ENCODE data around the gene TMEM108. TPM values are rescaled to one million over a fixed set of nuclear protein-coding genes. Genes with fewer than 3 reads are reported as not detected.

The TMEM108 gene
- total and polyA plus RNA-seq, 2 donors (not counting 1 experiment from before 2014, with no cell fraction given): 0.10 to 0.17 TPM

DNA sequence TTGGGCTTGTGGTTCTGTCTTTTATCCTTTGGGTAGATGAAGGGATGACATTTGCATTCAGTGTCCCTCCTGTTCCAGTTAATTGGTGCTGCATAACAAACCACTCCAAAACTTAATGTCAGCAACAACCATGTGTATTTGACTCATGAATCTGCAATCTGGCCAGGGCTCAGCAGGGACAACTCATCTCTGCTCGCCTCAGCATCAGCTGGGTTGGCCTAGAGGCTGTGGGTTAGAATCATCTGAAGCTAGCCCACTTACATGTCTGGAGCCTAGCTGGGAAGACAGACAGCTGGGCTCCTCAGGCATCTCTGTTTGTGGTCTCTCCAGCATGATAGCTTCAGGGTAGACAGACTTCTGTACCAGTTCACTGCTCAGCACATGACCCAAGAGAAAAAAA is 92.0 kb downstream of the TMEM108 start:
- H3K79me2 ChIP-seq (ENCODE audit: control insufficient read depth, insufficient read depth, low read length): no peaks in the 10 kb centered on the region
- H2AFZ ChIP-seq (ENCODE audit: low read length): no peak overlapping the region
- no peak overlapping the region for H3K27ac ChIP-seq (ENCODE audit: insufficient read depth, low read length)
- no peaks in the 10 kb centered on the region for H3K27me3 ChIP-seq (ENCODE audit: control insufficient read depth, insufficient read depth, low read length)
- no peaks in the 10 kb centered on the region for H3K36me3 ChIP-seq (ENCODE audit: control insufficient read depth, insufficient read depth, low read length)
- H3K9ac ChIP-seq (ENCODE audit: insufficient read depth, low read length): no peak overlapping the region
- H4K20me1 ChIP-seq (ENCODE audit: control insufficient read depth, extremely low read depth, insufficient read depth, low read length): no peaks in the 10 kb centered on the region
- DNase-seq (ENCODE audit: low read depth in 2 of 2): peak; percentile 46 to 61
- TF ChIP-seq, protein P1, sequence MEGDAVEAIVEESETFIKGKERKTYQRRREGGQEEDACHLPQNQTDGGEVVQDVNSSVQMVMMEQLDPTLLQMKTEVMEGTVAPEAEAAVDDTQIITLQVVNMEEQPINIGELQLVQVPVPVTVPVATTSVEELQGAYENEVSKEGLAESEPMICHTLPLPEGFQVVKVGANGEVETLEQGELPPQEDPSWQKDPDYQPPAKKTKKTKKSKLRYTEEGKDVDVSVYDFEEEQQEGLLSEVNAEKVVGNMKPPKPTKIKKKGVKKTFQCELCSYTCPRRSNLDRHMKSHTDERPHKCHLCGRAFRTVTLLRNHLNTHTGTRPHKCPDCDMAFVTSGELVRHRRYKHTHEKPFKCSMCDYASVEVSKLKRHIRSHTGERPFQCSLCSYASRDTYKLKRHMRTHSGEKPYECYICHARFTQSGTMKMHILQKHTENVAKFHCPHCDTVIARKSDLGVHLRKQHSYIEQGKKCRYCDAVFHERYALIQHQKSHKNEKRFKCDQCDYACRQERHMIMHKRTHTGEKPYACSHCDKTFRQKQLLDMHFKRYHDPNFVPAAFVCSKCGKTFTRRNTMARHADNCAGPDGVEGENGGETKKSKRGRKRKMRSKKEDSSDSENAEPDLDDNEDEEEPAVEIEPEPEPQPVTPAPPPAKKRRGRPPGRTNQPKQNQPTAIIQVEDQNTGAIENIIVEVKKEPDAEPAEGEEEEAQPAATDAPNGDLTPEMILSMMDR (conservative IDR thresholded peaks at IDR 0.05 in 1 of 2, IDR thresholded peaks at IDR 0.05 in 1 of 2; ENCODE audit: low read depth in 1 of 2, low read length in 2 of 2): no peak
- no peak for TF ChIP-seq EZH2 (IDR thresholded peaks at IDR 0.05; ENCODE audit: low read length, missing control alignments)
- H3K4me1 ChIP-seq (ENCODE audit: control insufficient read depth, extremely low read depth, insufficient read depth, low read length): no peaks in the 10 kb centered on the region
- H3K4me2 ChIP-seq (ENCODE audit: extremely low read depth, insufficient read depth, low read length): no peak overlapping the region
- no peaks in the 10 kb centered on the region for H3K9me3 ChIP-seq (ENCODE audit: control insufficient read depth, insufficient read depth, low read depth, low read length)
- no peak overlapping the region for H3K4me3 ChIP-seq (replicated peaks in 1 of 4; ENCODE audit: control extremely low read depth in 1 of 4, insufficient read depth in 1 of 4, low read depth in 3 of 4, low read length in 4 of 4)

DNA sequence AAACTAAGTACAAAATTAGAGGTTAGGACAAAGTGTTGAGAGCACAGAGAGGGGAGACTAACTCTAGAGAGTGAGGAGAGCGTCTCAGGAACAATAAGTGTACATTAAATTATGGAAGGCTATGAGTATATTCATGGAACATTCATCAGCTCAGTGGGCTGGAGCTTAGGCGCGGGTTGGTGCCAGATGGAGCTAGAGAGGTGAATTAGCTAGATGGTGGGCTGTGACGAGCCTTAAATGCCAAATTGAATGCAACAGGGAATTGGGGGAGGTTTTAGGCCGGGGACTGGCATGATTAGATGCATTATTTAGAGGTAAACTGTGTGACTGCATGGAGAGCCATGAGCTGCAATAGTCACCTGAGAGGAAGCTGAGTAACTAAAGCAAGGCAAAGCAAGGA is 97.1 kb downstream of the TMEM108 start:
- Histone ChIP-seq H3K4me2 (ENCODE audit: extremely low read depth, insufficient read depth, low read length) (no peak overlapping the region), H3K4me3 (replicated peaks in 1 of 4; ENCODE audit: control extremely low read depth in 1 of 4, insufficient read depth in 1 of 4, low read depth in 3 of 4, low read length in 4 of 4) (no peak overlapping the region), H3K9ac (ENCODE audit: insufficient read depth, low read length) (no peak overlapping the region), H3K27ac (ENCODE audit: insufficient read depth, low read length) (no peak overlapping the region), H3K9me3 (ENCODE audit: control insufficient read depth, insufficient read depth, low read depth, low read length) (no peaks in the 10 kb centered on the region), H3K36me3 (ENCODE audit: control insufficient read depth, insufficient read depth, low read length) (no peaks in the 10 kb centered on the region), H3K79me2 (ENCODE audit: control insufficient read depth, insufficient read depth, low read length) (no peaks in the 10 kb centered on the region), H3K4me1 (ENCODE audit: control insufficient read depth, extremely low read depth, insufficient read depth, low read length) (no peaks in the 10 kb centered on the region), H3K27me3 (ENCODE audit: control insufficient read depth, insufficient read depth, low read length) (no peaks in the 10 kb centered on the region), H4K20me1 (ENCODE audit: control insufficient read depth, extremely low read depth, insufficient read depth, low read length) (no peaks in the 10 kb centered on the region), H2AFZ (ENCODE audit: low read length) (no peak overlapping the region)
- TF ChIP-seq, protein P1 (conservative IDR thresholded peaks at IDR 0.05 in 1 of 2, IDR thresholded peaks at IDR 0.05 in 1 of 2; ENCODE audit: low read depth in 1 of 2, low read length in 2 of 2): no peak
- TF ChIP-seq EZH2 (IDR thresholded peaks at IDR 0.05; ENCODE audit: low read length, missing control alignments): no peak
- no peak for DNase-seq (ENCODE audit: low read depth in 2 of 2)

DNA sequence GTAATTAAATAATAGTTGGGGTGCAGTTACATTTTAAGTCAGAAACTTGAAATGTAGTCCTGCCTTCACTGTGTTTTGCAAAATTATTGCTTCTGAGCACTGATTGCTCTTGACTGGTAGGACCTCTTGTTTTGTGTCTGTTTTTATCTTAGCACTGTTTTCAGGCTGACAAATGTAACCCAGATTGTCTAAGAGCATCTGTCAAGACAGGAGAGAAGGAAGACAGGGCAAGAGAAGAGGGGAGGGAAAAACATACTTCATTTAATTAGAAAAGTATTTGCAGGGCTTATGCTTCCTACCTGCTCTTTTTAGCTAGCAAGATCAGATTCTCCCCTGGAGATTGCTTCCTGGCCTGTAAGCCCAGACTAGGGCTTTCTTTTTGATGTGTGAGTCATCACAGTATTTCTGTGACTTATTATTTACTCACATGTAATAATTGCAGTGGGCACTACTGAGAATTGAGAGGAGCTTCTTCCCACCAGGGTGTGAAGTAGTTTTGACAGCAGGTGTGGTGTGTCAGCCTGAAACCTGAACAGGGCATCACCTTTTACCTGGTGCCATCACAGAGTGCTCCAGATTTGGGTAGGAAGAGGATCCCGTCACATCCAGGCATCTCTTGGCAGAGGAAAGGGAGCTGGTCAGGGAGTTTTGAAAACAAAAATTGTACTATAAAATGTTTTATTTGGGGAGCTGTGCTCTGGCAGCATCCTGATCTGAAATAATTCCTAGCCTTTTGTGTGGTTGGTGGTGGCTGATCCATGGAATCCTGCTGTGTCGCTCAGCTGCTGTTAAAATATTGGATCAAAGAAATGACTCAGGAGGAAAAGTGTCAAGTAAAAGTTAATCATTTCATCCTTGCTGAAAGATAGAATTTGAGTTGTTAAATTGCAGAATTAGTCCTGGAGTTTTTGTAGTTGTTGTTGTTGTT is 98.2 kb downstream of the TMEM108 start:
- H3K4me3 ChIP-seq (replicated peaks in 1 of 4; ENCODE audit: control extremely low read depth in 1 of 4, insufficient read depth in 1 of 4, low read depth in 3 of 4, low read length in 4 of 4): no peak overlapping the region
- TF ChIP-seq EZH2 (IDR thresholded peaks at IDR 0.05; ENCODE audit: low read length, missing control alignments): no peak
- TF ChIP-seq, protein P1 (conservative IDR thresholded peaks at IDR 0.05 in 1 of 2, IDR thresholded peaks at IDR 0.05 in 1 of 2; ENCODE audit: low read depth in 1 of 2, low read length in 2 of 2): no peak
- H3K27ac ChIP-seq (ENCODE audit: insufficient read depth, low read length): no peak overlapping the region
- DNase-seq (ENCODE audit: low read depth in 2 of 2): peak in 1 of 2 donors; percentile 15
- no peaks in the 10 kb centered on the region for H4K20me1 ChIP-seq (ENCODE audit: control insufficient read depth, extremely low read depth, insufficient read depth, low read length)
- no peaks in the 10 kb centered on the region for H3K27me3 ChIP-seq (ENCODE audit: control insufficient read depth, insufficient read depth, low read length)
- no peak overlapping the region for H2AFZ ChIP-seq (ENCODE audit: low read length)
- H3K4me2 ChIP-seq (ENCODE audit: extremely low read depth, insufficient read depth, low read length): no peak overlapping the region
- H3K9me3 ChIP-seq (ENCODE audit: control insufficient read depth, insufficient read depth, low read depth, low read length): no peaks in the 10 kb centered on the region
- no peaks in the 10 kb centered on the region for H3K4me1 ChIP-seq (ENCODE audit: control insufficient read depth, extremely low read depth, insufficient read depth, low read length)
- no peak overlapping the region for H3K9ac ChIP-seq (ENCODE audit: insufficient read depth, low read length)
- H3K79me2 ChIP-seq (ENCODE audit: control insufficient read depth, insufficient read depth, low read length): no peaks in the 10 kb centered on the region
- H3K36me3 ChIP-seq (ENCODE audit: control insufficient read depth, insufficient read depth, low read length): no peaks in the 10 kb centered on the region
